ENCODE data around the gene CFAP73. TPM values are rescaled to one million over a fixed set of nuclear protein-coding genes. Genes with fewer than 3 reads are reported as not detected.
A peak's percentile ranks its signal among the peaks of the same experiment; 100 is the strongest.

Gene CFAP73
- total RNA-seq, 1 experiment from 2014 or later, result 0.23 TPM

- Mint-ChIP-seq H3K4me3 (ENCODE audit: unreplicated experiment) (peak overlapping the region; percentile 60), H3K27me3 (ENCODE audit: insufficient read depth, unreplicated experiment) (no peaks in the 10 kb centered on the region), H3K36me3 (ENCODE audit: insufficient read depth, unreplicated experiment) (no peaks in the 10 kb centered on the region), H3K9me3 (ENCODE audit: unreplicated experiment) (no peaks in the 10 kb centered on the region), H3K4me1 (ENCODE audit: low read depth, unreplicated experiment) (no peaks in the 10 kb centered on the region), H3K27ac (ENCODE audit: unreplicated experiment) (no peak overlapping the region)
- no TSS peak for BruUV-seq (replicated peaks)
- DNase-seq, result no peak
- Histone ChIP-seq H3K36me3 (ENCODE audit: control insufficient read depth, insufficient read depth, low read length) (no peaks in the 10 kb centered on the region), H3K4me1 (no peaks in the 10 kb centered on the region; the same call in 1 of the 2 replicates), H3K4me3 (ENCODE audit: low read depth, low read length) (no peak overlapping the region), H3K27me3 (replicated peaks; ENCODE audit: control insufficient read depth, insufficient read depth, low read length) (no peaks in the 10 kb centered on the region), H3K9me3 (no peaks in the 10 kb centered on the region)
- ChIA-PET POLR2A (no interaction called here), CTCF (interaction anchor here (0.5 to 1.1 kb wide), 2 partner anchors 17 to 613 kb away, joined by 3 to 4 read pairs; no protein-coding TSS in a partner anchor)
- intact Hi-C loops (cut with micrococcal nuclease; ENCODE audit: unreplicated experiment), result no loop called here
- TF ChIP-seq CTCF (IDR thresholded peaks at IDR 0.05; ENCODE audit: insufficient read depth in 1 of 2, low read depth in 1 of 2, low read length in 1 of 2, severe bottlenecking in 1 of 2, unreplicated experiment in 1 of 2), result no peak
Observed at GRCh38 chr12:113136128-113136989, 13.2 kb upstream of the CFAP73 start.

GRCh38 chr12:113136990-113137511 is 12.5 kb upstream of the CFAP73 start:
- Mint-ChIP-seq H3K27ac (ENCODE audit: unreplicated experiment) (no peak overlapping the region), H3K4me3 (ENCODE audit: unreplicated experiment) (no peak overlapping the region), H3K27me3 (ENCODE audit: insufficient read depth, unreplicated experiment) (no peaks in the 10 kb centered on the region), H3K9me3 (ENCODE audit: unreplicated experiment) (no peaks in the 10 kb centered on the region), H3K36me3 (ENCODE audit: insufficient read depth, unreplicated experiment) (no peaks in the 10 kb centered on the region), H3K4me1 (ENCODE audit: low read depth, unreplicated experiment) (no peaks in the 10 kb centered on the region)
- Histone ChIP-seq H3K9me3 (no peaks in the 10 kb centered on the region), H3K27me3 (replicated peaks; ENCODE audit: control insufficient read depth, insufficient read depth, low read length) (no peaks in the 10 kb centered on the region), H3K4me3 (ENCODE audit: low read depth, low read length) (no peak overlapping the region), H3K4me1 (no peaks in the 10 kb centered on the region; the same call in 1 of the 2 replicates), H3K36me3 (ENCODE audit: control insufficient read depth, insufficient read depth, low read length) (no peaks in the 10 kb centered on the region)
- no peak for DNase-seq
- ChIA-PET POLR2A (no interaction called here), CTCF (interaction anchor here (0.5 kb wide), 1 partner anchor 613 kb away, joined by 3 read pairs; no protein-coding TSS in a partner anchor)
- BruUV-seq (replicated peaks), result no TSS peak
- intact Hi-C loops (cut with micrococcal nuclease; ENCODE audit: unreplicated experiment), result no loop called here
- TF ChIP-seq CTCF (IDR thresholded peaks at IDR 0.05; ENCODE audit: insufficient read depth in 1 of 2, low read depth in 1 of 2, low read length in 1 of 2, severe bottlenecking in 1 of 2, unreplicated experiment in 1 of 2), result no peak

GRCh38 chr12:113137861-113138783 is 11.4 kb upstream of the CFAP73 start:
- intact Hi-C loops (cut with micrococcal nuclease; ENCODE audit: unreplicated experiment), result no loop called here
- Mint-ChIP-seq H3K4me3 (ENCODE audit: unreplicated experiment) (no peak overlapping the region), H3K27me3 (ENCODE audit: insufficient read depth, unreplicated experiment) (no peaks in the 10 kb centered on the region), H3K4me1 (ENCODE audit: low read depth, unreplicated experiment) (no peaks in the 10 kb centered on the region), H3K9me3 (ENCODE audit: unreplicated experiment) (no peaks in the 10 kb centered on the region), H3K27ac (ENCODE audit: unreplicated experiment) (no peak overlapping the region), H3K36me3 (ENCODE audit: insufficient read depth, unreplicated experiment) (no peaks in the 10 kb centered on the region)
- Histone ChIP-seq H3K4me3 (ENCODE audit: low read depth, low read length) (no peak overlapping the region), H3K9me3 (no peaks in the 10 kb centered on the region), H3K4me1 (no peaks in the 10 kb centered on the region; the same call in 1 of the 2 replicates), H3K36me3 (ENCODE audit: control insufficient read depth, insufficient read depth, low read length) (no peaks in the 10 kb centered on the region), H3K27me3 (replicated peaks; ENCODE audit: control insufficient read depth, insufficient read depth, low read length) (no peaks in the 10 kb centered on the region)
- TF ChIP-seq CTCF (IDR thresholded peaks at IDR 0.05; ENCODE audit: insufficient read depth in 1 of 2, low read depth in 1 of 2, low read length in 1 of 2, severe bottlenecking in 1 of 2, unreplicated experiment in 1 of 2), result no peak
- no peak for DNase-seq
- CTCF ChIA-PET, result interaction anchor here (0.5 kb wide), 1 partner anchor 34 kb away, joined by 3 read pairs; no protein-coding TSS in a partner anchor
- POLR2A ChIA-PET, result no interaction called here
- no TSS peak for BruUV-seq (replicated peaks)
